GM21619 (cell line): ENCODE measurements around the gene ZNF804B.

ENCODE experiments used
- ATAC-seq: cut with Tn5 transposase; IDR thresholded peaks from one replicate; pipeline ENCODE4 v1.9.1; 2021; ENCODE audit not compliant: unreplicated experiment

The ZNF804B gene

GRCh38 chr7:88835147-88835728 lies 75.7 kb downstream of the ZNF804B start:
- peak; percentile 90 for ATAC-seq

DNA sequence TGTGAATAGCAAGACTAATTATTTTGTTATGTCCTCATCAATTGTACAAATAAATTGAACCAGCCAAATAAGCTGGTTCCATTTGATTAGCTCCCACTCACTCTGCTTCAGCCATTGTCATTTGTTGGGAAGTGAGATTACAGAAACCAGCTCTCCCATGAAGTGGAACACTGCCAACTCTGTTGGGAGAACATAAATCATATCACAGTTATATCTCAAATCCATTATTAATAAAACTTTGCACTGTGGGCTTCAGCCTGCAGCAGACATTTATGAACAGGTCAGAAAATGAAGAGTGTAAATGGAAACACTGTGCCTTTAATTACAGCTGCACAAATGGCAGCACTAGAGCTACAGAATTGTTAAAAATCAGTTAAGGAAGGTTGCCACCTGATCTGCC lies 82.7 kb downstream of the ZNF804B start:
- no peak for ATAC-seq

DNA sequence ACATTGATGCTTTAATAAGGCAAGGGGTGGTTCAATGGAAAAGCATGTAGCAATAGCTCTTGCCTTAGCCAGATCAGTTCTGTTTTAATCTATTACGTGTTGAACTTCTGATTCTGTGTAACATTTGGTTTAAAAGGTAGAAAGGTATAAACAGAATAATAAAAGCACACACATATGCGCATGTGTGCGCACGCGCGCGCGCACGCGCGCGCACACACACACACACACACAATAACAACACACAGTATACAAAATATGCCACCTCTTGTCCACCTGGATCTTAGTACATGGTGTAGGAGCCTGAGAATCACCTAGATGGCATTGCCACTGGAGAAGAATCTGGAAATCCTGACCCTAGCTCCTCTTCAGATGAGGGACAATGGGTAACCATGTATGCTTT lies 85.6 kb downstream of the ZNF804B start:
- no peak for ATAC-seq

DNA sequence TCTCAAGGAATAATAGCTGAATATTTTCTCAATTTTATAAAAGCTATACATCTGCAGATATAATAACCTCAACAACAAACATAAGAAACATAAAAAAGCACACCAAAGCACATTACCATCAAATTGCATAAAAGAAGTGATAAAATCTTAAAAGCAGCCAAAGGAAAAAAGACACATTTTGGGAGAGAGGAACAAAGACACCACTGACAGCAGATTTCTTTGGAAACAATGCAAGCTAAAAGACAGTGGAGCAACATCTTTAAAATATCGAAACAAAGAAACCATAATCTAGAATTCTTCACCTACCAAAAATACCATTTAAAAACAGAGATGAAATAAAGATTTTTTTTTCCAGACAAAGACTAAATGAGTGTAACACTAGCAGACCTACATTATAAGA lies 91.7 kb downstream of the ZNF804B start:
- no peak for ATAC-seq

DNA sequence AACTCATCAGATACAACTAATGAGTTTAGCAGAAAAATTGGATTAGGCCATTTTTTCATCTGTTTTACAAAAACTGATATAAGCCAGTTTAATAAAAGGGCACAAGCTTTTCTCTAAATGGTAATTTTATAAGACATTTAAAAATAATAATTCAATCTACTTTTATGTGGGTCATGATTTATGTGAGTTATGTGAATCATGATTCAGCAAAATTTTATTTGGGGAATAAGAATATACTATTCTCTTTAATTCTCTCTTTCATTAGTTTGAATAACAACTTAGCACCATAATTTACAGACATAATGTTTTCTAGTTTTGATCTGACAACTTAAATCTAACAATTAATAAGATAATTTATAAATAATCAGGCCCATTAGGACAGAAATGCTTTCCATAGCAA lies 99.8 kb downstream of the ZNF804B start:
- no peak for ATAC-seq

GRCh38 chr7:88866265-88866863 lies 106.9 kb downstream of the ZNF804B start:
- no peak for ATAC-seq

DNA sequence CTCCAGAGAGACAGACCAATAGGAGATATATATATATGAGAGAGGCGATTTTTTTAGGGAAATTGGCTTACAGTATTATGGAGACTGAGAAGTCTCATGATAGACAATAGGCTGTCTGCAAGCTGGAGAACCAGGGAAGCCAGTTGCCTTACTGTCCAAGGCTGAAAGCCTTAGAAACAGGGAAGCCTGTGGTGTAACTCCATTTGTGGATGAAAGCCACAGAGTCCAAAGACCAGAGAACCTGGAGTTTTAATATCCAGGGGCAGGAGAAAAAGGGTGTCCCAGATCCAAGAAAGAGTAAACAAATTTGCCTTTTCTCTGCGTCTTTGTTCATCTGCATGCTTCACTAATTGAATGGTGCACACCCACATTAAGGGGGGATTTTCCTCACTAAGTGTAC lies 107.7 kb downstream of the ZNF804B start:
- ATAC-seq, result no peak

DNA sequence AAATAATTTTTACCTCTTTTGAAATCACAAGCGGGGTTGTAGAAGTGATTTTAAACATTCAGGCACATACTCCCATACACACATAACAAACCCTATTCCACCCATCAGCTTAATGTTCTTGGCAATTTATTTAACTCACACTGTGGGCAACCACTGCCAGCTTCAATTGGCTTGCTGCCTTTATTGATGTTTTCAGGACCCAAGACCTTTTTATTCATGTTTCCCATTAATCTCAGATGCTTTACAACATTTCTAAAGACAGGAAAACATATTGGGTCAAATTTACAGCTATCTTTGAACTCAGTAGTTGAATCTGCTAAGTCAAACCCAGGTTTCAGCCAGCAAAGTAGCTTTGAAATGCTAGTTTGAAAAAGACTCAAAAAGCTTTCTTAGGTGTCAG lies 109.0 kb downstream of the ZNF804B start:
- ATAC-seq, result no peak

GRCh38 chr7:88881136-88881535 lies 121.6 kb downstream of the ZNF804B start:
- ATAC-seq, result no peak

GRCh38 chr7:88885131-88885530 lies 125.6 kb downstream of the ZNF804B start:
- ATAC-seq, result no peak

DNA sequence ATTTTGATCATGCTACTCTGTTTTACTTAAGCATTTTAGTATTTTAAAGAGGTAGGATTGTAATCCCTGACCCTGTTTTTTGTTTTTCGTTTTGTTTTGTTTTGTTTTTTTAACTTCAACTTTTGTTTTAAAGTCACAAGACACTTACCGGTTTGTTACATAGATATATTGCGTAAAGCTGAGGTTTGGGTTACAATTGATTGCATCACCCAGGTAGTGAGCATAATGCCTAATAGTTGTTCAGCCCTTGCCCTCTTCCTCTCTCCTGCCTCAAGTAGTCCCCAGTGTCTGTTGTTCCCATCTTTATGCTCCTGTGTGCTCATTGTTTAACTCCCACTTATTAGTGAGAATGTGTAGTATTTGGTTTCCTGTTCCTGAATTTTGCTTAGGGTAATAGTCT lies 129.2 kb downstream of the ZNF804B start:
- no peak for ATAC-seq

- no peak for ATAC-seq
Measured at GRCh38 chr7:88910516-88910915, 151.0 kb downstream of the ZNF804B start.

- no peak for ATAC-seq
Measured at GRCh38 chr7:88912852-88913251, 153.4 kb downstream of the ZNF804B start.

GRCh38 chr7:88915615-88916014 lies 156.1 kb downstream of the ZNF804B start:
- no peak for ATAC-seq

- ATAC-seq, result no peak
Measured at GRCh38 chr7:88919478-88920131, 160.1 kb downstream of the ZNF804B start.

DNA sequence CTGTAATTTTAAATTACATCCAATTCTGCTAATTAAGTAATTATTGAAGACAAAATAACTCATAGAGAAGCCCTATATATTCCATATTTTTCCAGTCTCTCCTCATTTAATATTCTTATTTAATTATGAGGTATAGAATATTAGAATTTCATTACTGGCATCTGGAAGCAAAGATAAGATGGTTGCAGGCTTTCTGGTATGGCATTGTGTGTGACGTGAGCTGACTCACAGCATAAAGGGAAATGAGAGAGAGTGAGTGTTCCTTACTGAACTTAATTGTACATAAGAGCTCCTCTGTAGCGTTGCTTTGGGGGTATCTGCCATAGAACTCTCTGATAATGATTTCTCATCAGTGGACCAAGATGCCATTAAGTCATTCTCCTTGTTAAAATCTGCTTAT lies 163.4 kb downstream of the ZNF804B start:
- no peak for ATAC-seq

DNA sequence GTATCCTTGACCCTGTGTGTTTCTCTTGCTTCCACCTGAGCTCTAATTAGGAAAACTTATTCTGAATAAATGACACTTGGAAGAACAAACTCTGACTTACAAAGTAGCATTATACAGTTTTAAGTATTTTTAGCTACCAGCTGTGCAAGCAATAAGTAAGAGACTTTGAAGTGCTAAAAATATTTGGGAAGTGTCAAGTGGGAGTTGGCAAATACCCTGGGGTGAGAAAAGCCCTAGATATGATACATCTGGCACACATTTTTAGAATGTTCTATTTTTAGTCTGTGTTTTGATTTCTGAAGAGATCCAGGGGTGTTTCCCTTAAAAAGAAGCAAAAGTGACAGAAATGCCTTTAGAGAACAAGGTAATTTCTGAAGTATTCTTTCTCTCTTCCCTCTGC lies 168.8 kb downstream of the ZNF804B start:
- ATAC-seq, result no peak

DNA sequence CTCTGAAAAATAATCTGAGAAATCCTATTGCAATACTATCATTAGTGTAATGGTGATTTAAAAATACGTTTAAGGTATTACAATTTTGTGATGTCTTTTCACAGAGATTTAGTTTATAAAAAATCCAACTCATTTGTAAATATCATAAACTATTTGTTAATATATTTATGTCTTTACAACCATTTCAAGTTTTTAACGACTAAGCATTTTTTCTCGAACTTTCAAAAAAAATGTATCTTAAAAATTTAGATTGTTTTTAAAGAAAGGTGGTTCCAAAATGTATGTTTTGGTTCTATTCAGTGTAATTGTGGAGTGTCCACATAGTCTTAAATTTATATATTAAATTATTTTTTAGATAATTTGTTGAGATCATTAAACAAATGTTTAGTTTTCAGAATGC lies 170.2 kb downstream of the ZNF804B start:
- no peak for ATAC-seq

DNA sequence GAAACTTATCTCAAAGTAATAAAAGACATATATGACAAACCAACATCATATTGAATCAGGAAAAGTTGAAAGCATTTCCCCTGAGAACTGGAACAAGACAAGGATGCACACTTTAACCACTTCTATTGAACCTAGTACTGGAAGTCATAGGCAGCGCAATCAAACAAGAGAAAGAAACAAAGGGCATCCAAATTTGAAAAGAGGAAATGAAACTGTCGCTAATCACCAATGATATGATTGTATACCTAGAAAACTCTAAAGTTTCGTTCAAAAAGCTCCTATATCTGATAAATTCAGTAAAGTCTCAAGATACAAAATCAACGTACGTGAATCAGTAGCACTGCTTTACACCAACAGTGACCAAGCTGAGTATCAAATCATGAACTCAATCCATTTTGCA lies 173.8 kb downstream of the ZNF804B start:
- no peak for ATAC-seq

DNA sequence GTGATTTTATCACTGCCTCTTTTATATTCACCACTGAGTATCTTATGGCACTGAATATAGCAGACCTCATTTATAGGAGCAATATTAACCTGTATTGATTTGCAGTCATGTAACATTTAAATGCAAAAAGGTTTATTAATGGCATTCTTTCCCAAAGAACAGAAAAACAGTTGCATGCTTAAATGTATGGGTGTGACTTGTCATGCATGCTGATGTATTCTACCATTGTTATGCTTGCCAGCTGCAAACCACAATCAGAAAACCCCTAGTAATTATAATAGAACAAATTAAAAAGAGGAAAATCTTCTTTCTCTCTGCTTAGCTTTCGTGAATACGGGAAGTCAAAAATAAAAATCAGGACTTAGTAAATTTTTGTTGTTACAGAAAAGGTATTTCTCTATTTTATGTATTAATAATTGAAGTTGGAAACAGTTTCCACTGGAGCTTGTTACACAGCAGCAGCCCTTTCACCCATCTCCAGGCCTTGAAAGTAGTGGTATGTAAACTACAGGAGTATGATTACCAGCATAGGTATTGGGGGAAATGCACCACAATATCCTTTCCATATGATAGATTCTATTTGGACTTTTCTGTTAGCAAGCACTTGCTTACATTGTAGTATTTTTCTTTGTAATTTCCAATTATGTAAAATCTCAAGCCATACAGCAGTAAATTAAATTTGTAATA lies 183.5 kb downstream of the ZNF804B start:
- ATAC-seq, result no peak

DNA sequence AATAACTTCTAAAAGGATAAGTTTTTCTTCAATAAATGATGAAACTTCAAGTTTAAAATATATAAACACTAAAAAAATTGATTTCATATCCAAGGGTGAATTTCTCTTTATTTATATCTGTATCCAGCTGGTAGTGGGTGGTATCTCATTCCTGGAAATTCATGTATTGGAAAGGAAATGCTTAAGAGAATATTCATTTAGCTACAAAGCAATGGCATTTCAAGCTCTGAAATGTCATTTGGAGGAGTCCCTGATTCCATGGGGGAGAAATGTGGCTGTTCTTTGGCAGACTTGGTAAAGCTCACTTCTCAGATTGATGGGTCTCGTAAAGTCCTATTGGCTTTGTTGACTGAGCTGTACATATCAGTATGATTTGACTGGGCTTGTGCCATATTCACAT lies 192.3 kb downstream of the ZNF804B start:
- ATAC-seq, result no peak

GRCh38 chr7:88964418-88964817 lies 204.9 kb downstream of the ZNF804B start:
- ATAC-seq, result no peak
